HG03095 (cell line): ENCODE measurements around the gene KCNA4.
A peak's percentile ranks its signal among the peaks of the same experiment; 100 is the strongest.
"Not testable (repeated sequence)": the region's sequence is repeated elsewhere in the genome, so short reads cannot be mapped to it uniquely, and the experiment has no call there.

Experiments
- ATAC-seq: cut with Tn5 transposase; IDR thresholded peaks from one replicate; pipeline ENCODE4 v1.9.1; 2021; ENCODE audit warnings: moderate library complexity; ENCODE audit not compliant: unreplicated experiment

The KCNA4 gene

GRCh38 chr11:30000986-30001750 is 15.7 kb downstream of the KCNA4 start:
- ATAC-seq, result no peak

DNA sequence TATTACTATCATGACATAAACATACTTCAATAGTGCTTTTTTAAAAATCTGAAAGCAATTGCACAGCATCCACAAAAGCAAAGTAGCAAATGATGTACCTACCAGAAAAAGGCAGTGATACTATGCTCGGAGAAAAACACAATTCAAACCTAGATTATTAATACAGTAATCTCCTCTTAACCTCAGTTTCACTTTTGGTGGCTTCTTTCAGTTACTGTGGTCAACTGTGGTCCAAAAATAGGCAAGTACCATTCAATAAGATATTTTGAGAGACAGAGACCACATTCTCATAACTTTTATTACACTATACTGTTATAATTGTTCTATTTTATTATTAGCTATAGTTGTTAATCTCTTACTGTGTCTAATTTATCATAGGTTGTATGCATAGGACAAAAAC is 20.8 kb downstream of the KCNA4 start:
- no peak for ATAC-seq

GRCh38 chr11:29989174-29989970 is 27.5 kb downstream of the KCNA4 start:
- no peak for ATAC-seq

- no peak for ATAC-seq
Observed at GRCh38 chr11:29985248-29985647, 31.6 kb downstream of the KCNA4 start.

DNA sequence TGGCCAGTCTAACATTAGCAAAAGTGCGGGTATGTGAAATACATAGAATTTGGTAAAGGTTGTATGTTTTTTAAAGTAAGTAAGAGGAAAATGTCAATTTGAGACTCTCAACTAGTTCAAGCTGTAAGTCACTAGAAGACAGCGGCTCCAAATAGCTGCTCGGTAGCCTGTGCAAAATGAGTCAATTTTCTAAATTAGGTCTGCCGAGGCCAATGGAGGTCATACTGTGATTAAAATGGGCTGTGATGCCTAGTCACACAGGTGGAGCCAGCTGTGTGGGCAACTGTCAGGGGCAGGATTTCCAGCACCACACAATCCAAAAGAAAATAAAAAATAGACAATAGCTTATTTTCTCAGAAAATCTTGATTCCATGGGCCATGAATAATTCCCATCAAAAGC is 32.3 kb downstream of the KCNA4 start:
- ATAC-seq, result no peak

- no peak for ATAC-seq
Observed at GRCh38 chr11:29978549-29978948, 38.3 kb downstream of the KCNA4 start.

- ATAC-seq, result not testable (repeated sequence)
Observed at GRCh38 chr11:29975580-29975979, 41.2 kb downstream of the KCNA4 start.

- ATAC-seq, result no peak
Observed at GRCh38 chr11:29963796-29964195, 53.0 kb downstream of the KCNA4 start.

- ATAC-seq, result no peak
Observed at GRCh38 chr11:29963036-29963435, 53.8 kb downstream of the KCNA4 start.

GRCh38 chr11:29962243-29962642 is 54.6 kb downstream of the KCNA4 start:
- peak; percentile 70 for ATAC-seq
